ENCODE data around the gene ALX1. TPM values are rescaled to one million over a fixed set of nuclear protein-coding genes. Genes with fewer than 3 reads are reported as not detected.

Gene ALX1
- total RNA-seq, 1 experiment from 2014 or later = 0.74 TPM

GRCh38 chr12:85260447-85260846, 19.6 kb upstream of the ALX1 start:
- H3K4me1 Mint-ChIP-seq = no peaks in the 10 kb centered on the region
- TF ChIP-seq ESRRA (CRISPR knock-in tag; IDR thresholded peaks at IDR 0.05; ENCODE audit: borderline replicate concordance) (no peak), JUN (CRISPR knock-in tag; IDR thresholded peaks at IDR 0.05) (no peak), SMAD4 (CRISPR knock-in tag; IDR thresholded peaks at IDR 0.05) (no peak), NR2C2 (CRISPR knock-in tag; IDR thresholded peaks at IDR 0.05) (no peak), AR (CRISPR knock-in tag; IDR thresholded peaks at IDR 0.05) (no peak), PREB (CRISPR knock-in tag; IDR thresholded peaks at IDR 0.05; ENCODE audit: borderline replicate concordance) (no peak), GTF2I (CRISPR knock-in tag; conservative IDR thresholded peaks at IDR 0.05) (no peak), USF2 (CRISPR knock-in tag; IDR thresholded peaks at IDR 0.05) (no peak), ZNF317 (CRISPR knock-in tag; IDR thresholded peaks at IDR 0.05; ENCODE audit: borderline replicate concordance, low read depth) (no peak), PRRX2 (CRISPR knock-in tag; IDR thresholded peaks at IDR 0.05) (no peak), MLX (CRISPR knock-in tag; IDR thresholded peaks at IDR 0.05) (no peak), ELF4 (CRISPR knock-in tag; IDR thresholded peaks at IDR 0.05; ENCODE audit: low read depth) (no peak), ZNF423 (CRISPR knock-in tag; IDR thresholded peaks at IDR 0.05) (no peak), HMGXB4 (CRISPR knock-in tag; IDR thresholded peaks at IDR 0.05) (no peak), ZNF121 (CRISPR knock-in tag; IDR thresholded peaks at IDR 0.05) (no peak), ZNF281 (CRISPR knock-in tag; IDR thresholded peaks at IDR 0.05) (no peak), CDX4 (CRISPR knock-in tag; IDR thresholded peaks at IDR 0.05; ENCODE audit: borderline replicate concordance) (no peak), FOXP1 (CRISPR knock-in tag; IDR thresholded peaks at IDR 0.05; ENCODE audit: borderline replicate concordance) (no peak), TEAD1 (CRISPR knock-in tag; IDR thresholded peaks at IDR 0.05) (no peak)
- POLR2A ChIA-PET = no interaction called here
- ATAC-seq (no peak), DNase-seq (ENCODE audit: low spot score) (no peak)
- no peak overlapping the region for H3K4me3 Mint-ChIP-seq
- H3K27me3 Mint-ChIP-seq (ENCODE audit: low read depth) = no peaks in the 10 kb centered on the region
- CTCF ChIA-PET = interaction anchor here (0.7 to 1.0 kb wide), 3 partner anchors 8 to 168 kb away, joined by 3 to 4 read pairs (median 4); no protein-coding TSS in a partner anchor
- no peaks in the 10 kb centered on the region for H3K9me3 Mint-ChIP-seq
- H3K36me3 Mint-ChIP-seq = no peaks in the 10 kb centered on the region
- H3K27ac Mint-ChIP-seq = no peak overlapping the region

Measured in WTC11 (cell line).